ENCODE data around the gene AGRP. TPM values are rescaled to one million over a fixed set of nuclear protein-coding genes. Genes with fewer than 3 reads are reported as not detected.

The AGRP gene
- total and polyA plus RNA-seq, 11 donors: not detected

GRCh38 chr16:67436640-67437193 is 46.6 kb downstream of the AGRP start:
- Histone ChIP-seq H3K36me3 (peaks cover 0 to 50% (median 29%) of the 10 kb centered on the region in 9 donors), H3K27me3 (no peaks in the 10 kb centered on the region), H3K27ac (no peak overlapping the region), H3K4me3 (no peak overlapping the region), H3K4me1 (peaks cover 0 to 17% (median 6%) of the 10 kb centered on the region in 12 donors), H3K9me3 (no peaks in the 10 kb centered on the region)
- ATAC-seq (no peak), DNase-seq (no peak)
- intact Hi-C loops (cut with DNase I): no loop called here
- 96 to 97% (median 96%) methylated on average over 19 to 23 of the region's 23 CpGs for WGBS, 4 donors
- TF ChIP-seq POLR2A (IDR thresholded peaks at IDR 0.05) (no peak), CTCF (IDR thresholded peaks at IDR 0.05) (no peak)

DNA sequence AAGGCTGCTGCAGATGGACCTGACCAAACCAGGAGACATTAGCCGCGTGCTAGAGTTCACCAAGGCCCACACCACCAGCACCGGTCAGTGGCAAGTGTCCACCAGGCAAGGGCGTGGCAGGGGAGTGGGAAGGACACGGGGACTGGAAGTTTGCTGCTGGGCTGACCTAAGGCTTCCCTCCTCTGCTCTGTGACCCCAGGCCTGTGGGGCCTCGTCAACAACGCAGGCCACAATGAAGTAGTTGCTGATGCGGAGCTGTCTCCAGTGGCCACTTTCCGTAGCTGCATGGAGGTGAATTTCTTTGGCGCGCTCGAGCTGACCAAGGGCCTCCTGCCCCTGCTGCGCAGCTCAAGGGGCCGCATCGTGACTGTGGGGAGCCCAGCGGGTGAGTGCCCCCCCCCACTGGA is 47.6 kb downstream of the AGRP start:
- Histone ChIP-seq H3K36me3 (peaks cover 0 to 40% (median 27%) of the 10 kb centered on the region in 9 donors), H3K4me3 (no peak overlapping the region), H3K4me1 (peaks cover 0 to 15% (median 5%) of the 10 kb centered on the region in 12 donors), H3K9me3 (no peaks in the 10 kb centered on the region), H3K27ac (no peak overlapping the region), H3K27me3 (no peaks in the 10 kb centered on the region)
- intact Hi-C loops (cut with DNase I): no loop called here
- ATAC-seq (no peak), DNase-seq (no peak)
- 94 to 97% (median 96%) methylated on average over 10 to 16 of the region's 16 CpGs for WGBS, 4 donors
- TF ChIP-seq CTCF (IDR thresholded peaks at IDR 0.05): no peak
- no peak for TF ChIP-seq POLR2A (IDR thresholded peaks at IDR 0.05)

GRCh38 chr16:67433131-67433719 is 50.1 kb downstream of the AGRP start:
- peaks cover 0 to 18% (median 10%) of the 10 kb centered on the region in 9 donors for H3K36me3 ChIP-seq
- H3K4me3 ChIP-seq: no peak overlapping the region
- ATAC-seq: no peak
- peaks cover 0 to 24% (median 0%) of the 10 kb centered on the region in 9 donors for H3K27me3 ChIP-seq
- DNase-seq: no peak
- H3K9me3 ChIP-seq: no peaks in the 10 kb centered on the region
- H3K27ac ChIP-seq: no peak overlapping the region
- intact Hi-C loops (cut with DNase I): no loop called here
- WGBS, 4 donors: 81 to 95% (median 94%) methylated on average over 4 to 5 of the region's 5 CpGs
- peaks cover 0 to 36% (median 14%) of the 10 kb centered on the region in 12 donors for H3K4me1 ChIP-seq
- TF ChIP-seq POLR2A (IDR thresholded peaks at IDR 0.05): no peak
- TF ChIP-seq CTCF (IDR thresholded peaks at IDR 0.05): no peak

Other genes starting within 250 kb of the AGRP start
- 10 to 100 TPM in 8 of 9 donors, 1 to 10 TPM in 1; 9.6 to 30.3 (median 18.0) TPM for gene FHOD1, start 236.1 kb downstream of the AGRP start, total RNA-seq
- gene FHOD1, start 236.1 kb downstream of the AGRP start, polyA plus RNA-seq: 10 to 100 TPM; 13.1 to 26.6 TPM
- gene SLC9A5, start 234.6 kb downstream of the AGRP start, total RNA-seq: 1 to 10 TPM in 6 of 9 donors, under 1 TPM in 3; 0.16 to 2.0 (median 1.3) TPM
- gene SLC9A5, start 234.6 kb downstream of the AGRP start, polyA plus RNA-seq: 1 to 10 TPM in 1 of 2 donors, under 1 TPM in 1; 0.29 to 1.0 TPM
- 1 to 10 TPM in 4 of 9 donors, under 1 TPM in 5; 0.44 to 4.0 (median 0.94) TPM for gene PLEKHG4, start 204.0 kb downstream of the AGRP start, total RNA-seq
- 1 to 10 TPM; 1.2 to 1.4 TPM for gene PLEKHG4, start 204.0 kb downstream of the AGRP start, polyA plus RNA-seq
- under 1 TPM in 1 of 9 donors, not detected in 8; 0.29 TPM for gene KCTD19, start 156.8 kb downstream of the AGRP start, total RNA-seq
- gene KCTD19, start 156.8 kb downstream of the AGRP start, polyA plus RNA-seq: under 1 TPM in 1 of 2 donors, not detected in 1; 0.19 TPM
- under 1 TPM in 1 of 9 donors, not detected in 8; 0.27 TPM for gene LRRC36, start 156.7 kb downstream of the AGRP start, total RNA-seq
- gene LRRC36, start 156.7 kb downstream of the AGRP start, polyA plus RNA-seq: under 1 TPM; 0.15 to 0.42 TPM
- gene TPPP3, start 90.0 kb downstream of the AGRP start, total RNA-seq: 10 to 100 TPM in 5 of 9 donors, 1 to 10 TPM in 4; 7.0 to 17.0 (median 10.2) TPM
- 10 to 100 TPM; 13.4 to 20.1 TPM for gene TPPP3, start 90.0 kb downstream of the AGRP start, polyA plus RNA-seq
- gene ZDHHC1, start 67.1 kb downstream of the AGRP start, total RNA-seq: 10 to 100 TPM in 1 of 9 donors, 1 to 10 TPM in 8; 3.5 to 11.6 (median 5.4) TPM
- gene ZDHHC1, start 67.1 kb downstream of the AGRP start, polyA plus RNA-seq: 1 to 10 TPM; 2.7 to 5.1 TPM
- gene HSD11B2, start 52.4 kb downstream of the AGRP start, total RNA-seq: under 1 TPM in 8 of 9 donors, not detected in 1; 0.32 to 1.00 (median 0.59) TPM
- gene HSD11B2, start 52.4 kb downstream of the AGRP start, polyA plus RNA-seq: under 1 TPM; 0.15 to 0.26 TPM
- gene ATP6V0D1, start 2.4 kb downstream of the AGRP start, total RNA-seq: 100 to 1,000 TPM in 3 of 9 donors, 10 to 100 TPM in 6; 52.7 to 141 (median 68.5) TPM
- 100 to 1,000 TPM in 1 of 2 donors, 10 to 100 TPM in 1; 18.6 to 104 TPM for gene ATP6V0D1, start 2.4 kb downstream of the AGRP start, polyA plus RNA-seq
- 100 to 1,000 TPM in 1 of 9 donors, 10 to 100 TPM in 8; 51.1 to 156 (median 69.4) TPM for gene RIPOR1, start 45.3 kb upstream of the AGRP start, total RNA-seq
- 10 to 100 TPM; 40.7 to 45.5 TPM for gene RIPOR1, start 45.3 kb upstream of the AGRP start, polyA plus RNA-seq
- 10 to 100 TPM; 19.0 to 35.8 (median 25.4) TPM for gene CTCF, start 79.0 kb upstream of the AGRP start, total RNA-seq
- 10 to 100 TPM; 13.9 to 18.6 TPM for gene CTCF, start 79.0 kb upstream of the AGRP start, polyA plus RNA-seq
- 1 to 10 TPM in 3 of 9 donors, under 1 TPM in 4, not detected in 2; 0.27 to 1.7 (median 0.60) TPM for gene CARMIL2, start 161.6 kb upstream of the AGRP start, total RNA-seq
- gene CARMIL2, start 161.6 kb upstream of the AGRP start, polyA plus RNA-seq: under 1 TPM; 0.21 to 0.30 TPM
- gene ACD, start 176.7 kb upstream of the AGRP start, total RNA-seq: 10 to 100 TPM in 4 of 9 donors, 1 to 10 TPM in 5; 6.2 to 19.9 (median 9.5) TPM
- gene ACD, start 176.7 kb upstream of the AGRP start, polyA plus RNA-seq: 10 to 100 TPM in 1 of 2 donors, 1 to 10 TPM in 1; 7.8 to 15.6 TPM
- gene PARD6A, start 177.4 kb upstream of the AGRP start, total RNA-seq: 1 to 10 TPM; 1.7 to 5.6 (median 2.9) TPM
- gene PARD6A, start 177.4 kb upstream of the AGRP start, polyA plus RNA-seq: 1 to 10 TPM; 2.7 to 7.0 TPM
- gene ENKD1, start 183.2 kb upstream of the AGRP start, total RNA-seq: 10 to 100 TPM in 4 of 9 donors, 1 to 10 TPM in 5; 7.6 to 15.6 (median 8.6) TPM
- 10 to 100 TPM; 11.8 to 26.9 TPM for gene ENKD1, start 183.2 kb upstream of the AGRP start, polyA plus RNA-seq
- 10 to 100 TPM in 1 of 9 donors, 1 to 10 TPM in 8; 3.5 to 11.6 (median 4.3) TPM for gene C16orf86, start 183.3 kb upstream of the AGRP start, total RNA-seq
- 1 to 10 TPM; 2.1 to 4.4 TPM for gene C16orf86, start 183.3 kb upstream of the AGRP start, polyA plus RNA-seq
- gene GFOD2, start 235.8 kb upstream of the AGRP start, total RNA-seq: 10 to 100 TPM in 3 of 9 donors, 1 to 10 TPM in 6; 6.5 to 11.7 (median 9.8) TPM
- gene GFOD2, start 235.8 kb upstream of the AGRP start, polyA plus RNA-seq: 10 to 100 TPM in 1 of 2 donors, 1 to 10 TPM in 1; 8.2 to 15.4 TPM

Measured in heart left ventricle (tissue), 16 donors.